Stimulated activated CD8-positive, alpha-beta memory T cell treated with anti-CD3 and anti-CD28 coated beads, Interleukin-4, amount 100 ng/mL, for 4 hours (primary cell): ENCODE results near the gene NUDT3.
"Not testable (repeated sequence)": the region's sequence is repeated elsewhere in the genome, so short reads cannot be mapped to it uniquely, and the experiment has no call there.

ENCODE experiments used
- DNase-seq, 2 donors: peaks; one replicate each; pipeline ENCODE4 v3.0.0-alpha.2; 2020; ENCODE audit warnings: low read depth in 2 of 2, low spot score in 1 of 2

Gene NUDT3

GRCh38 chr6:34324221-34324620 lies 68.2 kb downstream of the NUDT3 start:
- DNase-seq = not testable (repeated sequence)

- no peak for DNase-seq
These were observed 69.2 kb downstream of the NUDT3 start for GRCh38 chr6:34323300-34323699.

- DNase-seq = no peak
These were observed 69.7 kb downstream of the NUDT3 start for GRCh38 chr6:34322732-34323131.

- DNase-seq = no peak
These were observed 70.6 kb downstream of the NUDT3 start for GRCh38 chr6:34321821-34322220.

GRCh38 chr6:34319471-34319885 lies 73.0 kb downstream of the NUDT3 start:
- no peak for DNase-seq

- DNase-seq = no peak
These were observed 73.7 kb downstream of the NUDT3 start for GRCh38 chr6:34318499-34319470.

- no peak for DNase-seq
These were observed 74.5 kb downstream of the NUDT3 start for GRCh38 chr6:34317882-34318498.

GRCh38 chr6:34317172-34317477 lies 75.3 kb downstream of the NUDT3 start:
- DNase-seq = no peak

GRCh38 chr6:34316431-34317171 lies 75.9 kb downstream of the NUDT3 start:
- DNase-seq = no peak

- DNase-seq = no peak
These were observed 76.7 kb downstream of the NUDT3 start for GRCh38 chr6:34315780-34316179.

- no peak for DNase-seq
These were observed 77.2 kb downstream of the NUDT3 start for GRCh38 chr6:34315256-34315655.

- no peak for DNase-seq
These were observed 80.2 kb downstream of the NUDT3 start for GRCh38 chr6:34312259-34312658.

GRCh38 chr6:34310817-34311216 lies 81.7 kb downstream of the NUDT3 start:
- DNase-seq = no peak

GRCh38 chr6:34308483-34308882 lies 84.0 kb downstream of the NUDT3 start:
- DNase-seq = no peak

- DNase-seq = no peak
These were observed 86.3 kb downstream of the NUDT3 start for GRCh38 chr6:34305982-34306708.

- no peak for DNase-seq
These were observed 87.0 kb downstream of the NUDT3 start for GRCh38 chr6:34305497-34305896.

- DNase-seq = no peak
These were observed 88.3 kb downstream of the NUDT3 start for GRCh38 chr6:34304164-34304563.

GRCh38 chr6:34302929-34303328 lies 89.5 kb downstream of the NUDT3 start:
- no peak for DNase-seq

GRCh38 chr6:34301408-34301807 lies 91.1 kb downstream of the NUDT3 start:
- no peak for DNase-seq

GRCh38 chr6:34300332-34300751 lies 92.1 kb downstream of the NUDT3 start:
- DNase-seq = no peak

- no peak for DNase-seq
These were observed 93.5 kb downstream of the NUDT3 start for GRCh38 chr6:34298941-34299340.
